LoVo (cell line): ENCODE data around the gene BBS9.

Experiments used
- DNase-seq: peaks from one replicate; pipeline ENCODE4 v3.0.0-alpha.2; 2016; ENCODE audit warnings: low spot score

The BBS9 gene

GRCh38 chr7:33612442-33612841 lies 483.1 kb downstream of the BBS9 start:
- DNase-seq = no peak

- DNase-seq = no peak
These were observed 485.2 kb downstream of the BBS9 start for GRCh38 chr7:33614357-33615117.

GRCh38 chr7:33616752-33617151 lies 487.4 kb downstream of the BBS9 start:
- DNase-seq = no peak

GRCh38 chr7:33619264-33619663 lies 489.9 kb downstream of the BBS9 start:
- DNase-seq = no peak

- DNase-seq = no peak
These were observed 493.9 kb downstream of the BBS9 start for GRCh38 chr7:33623267-33623666.

- no peak for DNase-seq
These were observed 494.9 kb downstream of the BBS9 start for GRCh38 chr7:33624215-33624614.

- no peak for DNase-seq
These were observed 497.5 kb downstream of the BBS9 start for GRCh38 chr7:33626869-33627268.

- no peak for DNase-seq
These were observed 498.4 kb downstream of the BBS9 start for GRCh38 chr7:33627741-33628140.

GRCh38 chr7:33628894-33629293 lies 499.5 kb downstream of the BBS9 start:
- no peak for DNase-seq

- DNase-seq = no peak
These were observed 501.0 kb downstream of the BBS9 start for GRCh38 chr7:33630359-33630758.

- no peak for DNase-seq
These were observed 503.0 kb downstream of the BBS9 start for GRCh38 chr7:33632322-33632721.

GRCh38 chr7:33632840-33633525 lies 503.6 kb downstream of the BBS9 start:
- no peak for DNase-seq

- DNase-seq = no peak
These were observed 505.2 kb downstream of the BBS9 start for GRCh38 chr7:33634606-33635005.

GRCh38 chr7:33636359-33636758 lies 507.0 kb downstream of the BBS9 start:
- no peak for DNase-seq

- no peak for DNase-seq
These were observed 510.3 kb downstream of the BBS9 start for GRCh38 chr7:33639552-33640197.

GRCh38 chr7:33640741-33641140 lies 511.4 kb downstream of the BBS9 start:
- DNase-seq = no peak

- no peak for DNase-seq
These were observed 512.9 kb downstream of the BBS9 start for GRCh38 chr7:33642312-33642711.

- DNase-seq = no peak
These were observed 514.2 kb downstream of the BBS9 start for GRCh38 chr7:33643530-33643929.

- no peak for DNase-seq
These were observed 515.1 kb downstream of the BBS9 start for GRCh38 chr7:33644489-33644888.

- DNase-seq = no peak
These were observed 515.7 kb downstream of the BBS9 start for GRCh38 chr7:33645104-33645503.

GRCh38 chr7:33646166-33646565 lies 516.8 kb downstream of the BBS9 start:
- no peak for DNase-seq

GRCh38 chr7:33646891-33647391 lies 517.6 kb downstream of the BBS9 start:
- no peak for DNase-seq
